K562 (cell line): ENCODE data around the gene NTN1. TPM values are rescaled to one million over a fixed set of nuclear protein-coding genes. Genes with fewer than 3 reads are reported as not detected.

Experiments used
- ATAC-seq: fragments of 200-7000 bp; cut with Tn5 transposase; 3 replicates; pipeline ENCODE4 v1.9.1; 2020; ENCODE audit warnings: moderate library complexity
- BruUV-seq: library from RNA; stranded (reverse); fragments of 400-500 nt; replicated peaks from 2 replicates; lab custom pipeline; 2021; lab: Mats Ljungman, UMichigan
- CTCF ChIA-PET: fragments of 300-600 bp; formaldehyde crosslinking; extraction: SDS; loops from one replicate; lab custom pipeline; 2021; ENCODE audit warnings: low intra/inter-chr PET ratio; lab: Yijun Ruan, JAX
- POLR2A ChIA-PET: fragments of 300-600, 350-650 bp; sonication (Branson Sonifier 250); formaldehyde crosslinking; extraction: SDS; loops from one replicate; lab custom pipeline; 2021; ENCODE audit warnings: antibody characterized with exemption, inconsistent platforms; lab: Yijun Ruan, JAX
- DNase-seq, 4 experiments: peaks; one replicate each; pipeline versions ENCODE4 v3.0.0 to v3.0.0-alpha.2; 2011 to 2018; ENCODE audit warnings: low spot score in 3 of 4, mixed read lengths in 3 of 4; ENCODE audit errors: extremely low read depth in 1 of 4
- FAIRE-seq: peaks from 2 replicates; lab custom pipeline; 2011; peaks lifted over from hg19 to GRCh38; lab: Jason Lieb, UNC
- H2AFZ ChIP-seq: 2 replicates; pipeline ENCODE4 v1.6.0; 2011; ENCODE audit warnings: low read depth, low read length, control low read depth, inconsistent platforms
- H3K27ac ChIP-seq: fragments of 200-600 bp; 3 replicates; pipeline ENCODE4 v1.8.0; 2011; ENCODE audit warnings: low read depth, mild to moderate bottlenecking, control low read depth, inconsistent platforms, low read length, moderate library complexity, mixed read lengths; ENCODE audit errors: extremely low read depth
- H3K27me3 ChIP-seq, 2 experiments: fragments of 300-600 bp in 1 of 2; 2 replicates in 1 of 2; 3 replicates in 1 of 2; pipeline versions ENCODE4 v1.6.0 to v1.8.0; 2011; ENCODE audit warnings: inconsistent platforms in 2 of 2, low read length in 2 of 2, mild to moderate bottlenecking in 1 of 2, mixed read lengths in 1 of 2, moderate library complexity in 1 of 2; ENCODE audit not compliant: control insufficient read depth in 2 of 2, insufficient read depth in 2 of 2
- H3K36me3 ChIP-seq: fragments of 300-600 bp; 3 replicates; pipeline ENCODE4 v1.8.0; 2011; ENCODE audit warnings: mild to moderate bottlenecking, low read length, inconsistent platforms; ENCODE audit not compliant: control insufficient read depth, insufficient read depth
- H3K4me1 ChIP-seq, 2 experiments: fragments of 200-600 bp in 1 of 2; replicated peaks in 1 of 2; 2 replicates in 1 of 2; 3 replicates in 1 of 2; pipeline versions ENCODE4 v1.5.1 to v1.8.0; 2011; ENCODE audit warnings: inconsistent platforms in 2 of 2, low read length in 2 of 2, mild to moderate bottlenecking in 1 of 2, mixed read lengths in 1 of 2, moderate library complexity in 1 of 2; ENCODE audit not compliant: control insufficient read depth in 2 of 2, insufficient read depth in 2 of 2
- H3K4me2 ChIP-seq: 2 replicates; pipeline ENCODE4 v1.6.1; 2011; ENCODE audit warnings: low read length, control low read depth, inconsistent platforms, mixed read lengths; ENCODE audit not compliant: insufficient read depth
- H3K4me3 ChIP-seq: fragments of 200-600 bp; sonication (generic), shearing (Covaris generic); 2 replicates; pipeline ENCODE4 v1.5.1; 2016; ENCODE audit warnings: control low read depth, inconsistent platforms
- H3K79me2 ChIP-seq: fragments of 200-600 bp; 3 replicates; pipeline ENCODE4 v1.8.0; 2011; ENCODE audit warnings: low read length, inconsistent platforms; ENCODE audit not compliant: control insufficient read depth, insufficient read depth
- H3K9ac ChIP-seq, 2 experiments: 2 replicates each; pipeline versions ENCODE4 v1.6.0 to v1.6.1; 2011; ENCODE audit warnings: low read depth in 2 of 2, low read length in 2 of 2, control low read depth in 1 of 2, inconsistent platforms in 1 of 2, mild to moderate bottlenecking in 1 of 2, mixed read lengths in 1 of 2; ENCODE audit not compliant: insufficient read depth in 1 of 2
- H3K9me1 ChIP-seq: one replicate; pipeline ENCODE4 v1.6.0; 2011; ENCODE audit warnings: inconsistent platforms, mild to moderate bottlenecking, low read length, moderate library complexity; ENCODE audit not compliant: control insufficient read depth, insufficient read depth
- H3K9me3 ChIP-seq: replicated peaks from 2 replicates; pipeline ENCODE4 v1.5.1; 2011; ENCODE audit warnings: low read depth, low read length, inconsistent platforms; ENCODE audit not compliant: control insufficient read depth, insufficient read depth
- H4K20me1 ChIP-seq: replicated peaks from 2 replicates; pipeline ENCODE4 v1.6.1; 2011; ENCODE audit warnings: low read length, inconsistent platforms, mixed read lengths; ENCODE audit not compliant: control insufficient read depth, insufficient read depth
- ARID1B ChIP-seq: fragments of 450-650 bp; IDR thresholded peaks from 2 replicates; pipeline ENCODE4 v1.6.1; 2016; ENCODE audit warnings: antibody characterized with exemption, mild to moderate bottlenecking, inconsistent platforms
- ATF3 ChIP-seq, 2 experiments: fragments of 450-650 bp in 1 of 2; sonication (generic) in 1 of 2; formaldehyde crosslinking in 1 of 2; IDR thresholded peaks in 1 of 2; conservative IDR thresholded peaks in 1 of 2; 2 replicates each; pipeline versions ENCODE4 v1.6.1 to v1.8.1; 2016 to 2023; ENCODE audit warnings: mild to moderate bottlenecking in 2 of 2, moderate library complexity in 2 of 2, inconsistent platforms in 1 of 2, missing genetic modification reagents in 1 of 2
- BACH1 ChIP-seq: fragments of 200-800 bp; sonication (Bioruptor generic); IDR thresholded peaks from 2 replicates; pipeline ENCODE4 v1.6.1; 2016; ENCODE audit warnings: missing genetic modification characterization, missing compliant biosample characterization
- HDAC3 ChIP-seq: fragments of 450-650 bp; IDR thresholded peaks from 2 replicates; pipeline ENCODE4 v1.6.1; 2018; ENCODE audit warnings: borderline replicate concordance, mild to moderate bottlenecking, moderate library complexity; ENCODE audit not compliant: partially characterized antibody
- HSF4 ChIP-seq: fragments of 250-450 bp; sonication (Bioruptor Pico); IDR thresholded peaks from 2 replicates; pipeline ENCODE4 v2.1.2; 2022; ENCODE audit warnings: mild to moderate bottlenecking, moderate library complexity, borderline replicate concordance
- JUND ChIP-seq, 2 experiments: IDR thresholded peaks; 2 replicates in 1 of 2; 3 replicates in 1 of 2; pipeline ENCODE4 v1.6.1; 2011; ENCODE audit warnings: borderline replicate concordance in 2 of 2, low read depth in 2 of 2, low read length in 2 of 2, improper control_type of control experiment in 1 of 2, missing biosample characterization in 1 of 2, missing genetic modification characterization in 1 of 2, missing genetic modification reagents in 1 of 2
- MEIS2 ChIP-seq: fragments of 450-650 bp; IDR thresholded peaks from 2 replicates; pipeline ENCODE4 v1.6.1; 2014; ENCODE audit warnings: mild to moderate bottlenecking; ENCODE audit not compliant: partially characterized antibody
- PRDM10 ChIP-seq: fragments of 450-650 bp; IDR thresholded peaks from 2 replicates; pipeline ENCODE4 v1.6.1; 2018; ENCODE audit not compliant: partially characterized antibody
- ZNF507 ChIP-seq: conservative IDR thresholded peaks from 2 replicates; pipeline ENCODE4 v1.6.1; 2017; ENCODE audit warnings: missing genetic modification characterization, missing compliant biosample characterization
- WGBS: fragments of 100-300 bp; shearing (Covaris generic); methylation state at CpG from one replicate; pipeline ENCODE4 v1.1.6; 2016; ENCODE audit warnings: low coverage, mixed read lengths; ENCODE audit not compliant: insufficient coverage; ENCODE audit errors: missing lambda C conversion rate; 5-methylcytosine and 5-hydroxymethylcytosine counted together
- in situ Hi-C: fragments of 300-500 bp; cut with MboI; formaldehyde crosslinking; loops from 4 replicates; pipeline ENCODE4 v1.15.0; 2018; ENCODE audit warnings: inconsistent platforms, mixed read lengths
- intact Hi-C: fragments of 100-400 bp; cut with micrococcal nuclease; formaldehyde crosslinking; loops from 2 replicates; pipeline ENCODE4 v1.14.2; 2022
- polyA plus RNA-seq, 8 experiments: library from polyadenylated mRNA; depleted of rRNA in 4 of 8; stranded (reverse) in 5 of 8; unstranded in 3 of 8; fragments of >200 nt; fragmentation: Nextera tagmentation in 2 of 8; fragmentation: Illumina TruSeq in 1 of 8; extraction: Ambion mirVana in 2 of 8; extraction: Trizol in 1 of 8; gene quantifications; 2 replicates each; pipeline versions ENCODE4 v1.2.1 to v1.2.3, GENCODE V29; 2011 to 2014; ENCODE audit warnings: inconsistent platforms in 1 of 8, missing spikeins in 1 of 8
- total RNA-seq, 7 experiments: library from RNA; depleted of rRNA in 6 of 7; stranded (reverse); fragments of >200 nt in 6 of 7; fragmentation: Illumina TruSeq in 2 of 7; extraction: Trizol in 2 of 7; gene quantifications; 2 replicates each; pipeline versions ENCODE4 v1.2.1 to v1.2.3, GENCODE V29; 2011 to 2021; ENCODE audit warnings: low replicate concordance in 1 of 7

The NTN1 gene
- total and polyA plus RNA-seq, 9 of the 15 experiments (the other 6 are each of a cell fraction or from before 2014, with no cell fraction given): 0.02 TPM; not detected in 8

- peaks cover 0 to 15% of the 10 kb centered on the region in 2 experiments; a peak in 2 of 5 replicates for H3K27me3 ChIP-seq
- no peaks in the 10 kb centered on the region for H4K20me1 ChIP-seq
- H3K79me2 ChIP-seq: no peaks in the 10 kb centered on the region
- POLR2A ChIA-PET: no interaction called here
- 2% methylated on average over 5 of the region's 16 CpGs for WGBS
- H3K27ac ChIP-seq: no peak overlapping the region
- BruUV-seq: no TSS peak
- no peak overlapping the region for H3K4me3 ChIP-seq
- H3K9me1 ChIP-seq: no peaks in the 10 kb centered on the region
- no peak overlapping the region for H3K9ac ChIP-seq
- no peak overlapping the region for H3K4me2 ChIP-seq
- CTCF ChIA-PET: no interaction called here
- ATAC-seq (no peak), DNase-seq (peak in 1 of 4 experiments; percentile 8), FAIRE-seq (no peak)
- H3K9me3 ChIP-seq: no peaks in the 10 kb centered on the region
- in situ Hi-C loops: no loop called here
- TF ChIP-seq PRDM10: no peak
- TF ChIP-seq ZNF507 (tag): no peak
- TF ChIP-seq MEIS2: peak; percentile 66
- TF ChIP-seq BACH1: no peak
- TF ChIP-seq HDAC3: no peak
- TF ChIP-seq JUND (IDR thresholded peaks at IDR 0.05; ENCODE audit: borderline replicate concordance, low read depth, low read length): peak; percentile 43; the same call in 1 of the 2 replicates
- no peak; the same call in 2 of the 3 replicates for TF ChIP-seq JUND (tag; IDR thresholded peaks at IDR 0.05; ENCODE audit: borderline replicate concordance, low read depth, low read length)
- 0 out of 2 replicates have a peak, but pooled peaks have one; percentile 23 for TF ChIP-seq ARID1B
- TF ChIP-seq HSF4 (CRISPR knock-in tag): no peak
- TF ChIP-seq ATF3 (IDR thresholded peaks at IDR 0.05): peak; percentile 59; the same call in 1 of the 2 replicates
- no peak for TF ChIP-seq ATF3 (CRISPR knock-in tag; conservative IDR thresholded peaks at IDR 0.05)
- no peaks in the 10 kb centered on the region for H3K36me3 ChIP-seq
- H3K4me1 ChIP-seq: peaks cover 0 to 3% of the 10 kb centered on the region in 2 experiments; a peak in 2 of 5 replicates
- no peak overlapping the region for H2AFZ ChIP-seq
- intact Hi-C loops: no loop called here
Observed at GRCh38 chr17:9228408-9229159, 207.3 kb downstream of the NTN1 start.
